ENCODE results near the gene AAK1.
"Not testable (repeated sequence)": the region's sequence is repeated elsewhere in the genome, so short reads cannot be mapped to it uniquely, and the experiment has no call there.

The AAK1 gene

GRCh38 chr2:69624131-69624530 is 19.4 kb downstream of the AAK1 start:
- DNase-seq, result no peak

GRCh38 chr2:69623236-69623635 is 20.3 kb downstream of the AAK1 start:
- DNase-seq, result no peak

- DNase-seq, result not testable (repeated sequence)
These were observed 20.7 kb downstream of the AAK1 start for GRCh38 chr2:69622805-69623204.

- DNase-seq, result not testable (repeated sequence)
These were observed 21.5 kb downstream of the AAK1 start for GRCh38 chr2:69622017-69622540.

- DNase-seq, result no peak
These were observed 22.1 kb downstream of the AAK1 start for GRCh38 chr2:69621440-69621839.

GRCh38 chr2:69620870-69621269 is 22.7 kb downstream of the AAK1 start:
- DNase-seq, result no peak

GRCh38 chr2:69619725-69620124 is 23.8 kb downstream of the AAK1 start:
- DNase-seq, result no peak

- DNase-seq, result no peak
These were observed 25.2 kb downstream of the AAK1 start for GRCh38 chr2:69618362-69618761.

- no peak for DNase-seq
These were observed 25.8 kb downstream of the AAK1 start for GRCh38 chr2:69617744-69618143.

GRCh38 chr2:69616755-69617154 is 26.8 kb downstream of the AAK1 start:
- DNase-seq, result no peak

- DNase-seq, result no peak
These were observed 27.6 kb downstream of the AAK1 start for GRCh38 chr2:69615969-69616368.

- no peak for DNase-seq
These were observed 28.4 kb downstream of the AAK1 start for GRCh38 chr2:69615078-69615625.

GRCh38 chr2:69612707-69613106 is 30.8 kb downstream of the AAK1 start:
- no peak for DNase-seq

GRCh38 chr2:69612200-69612599 is 31.3 kb downstream of the AAK1 start:
- no peak for DNase-seq

- no peak for DNase-seq
These were observed 35.4 kb downstream of the AAK1 start for GRCh38 chr2:69608109-69608508.

- DNase-seq, result not testable (repeated sequence)
These were observed 36.8 kb downstream of the AAK1 start for GRCh38 chr2:69606771-69607170.

- no peak for DNase-seq
These were observed 38.3 kb downstream of the AAK1 start for GRCh38 chr2:69605284-69605683.

- DNase-seq, result no peak
These were observed 38.7 kb downstream of the AAK1 start for GRCh38 chr2:69604836-69605235.

GRCh38 chr2:69604026-69604678 is 39.4 kb downstream of the AAK1 start:
- no peak for DNase-seq

- no peak for DNase-seq
These were observed 40.3 kb downstream of the AAK1 start for GRCh38 chr2:69603146-69603743.

- no peak for DNase-seq
These were observed 42.3 kb downstream of the AAK1 start for GRCh38 chr2:69601179-69601612.

- no peak for DNase-seq
These were observed 43.1 kb downstream of the AAK1 start for GRCh38 chr2:69600425-69600824.

GRCh38 chr2:69597843-69598610 is 45.5 kb downstream of the AAK1 start:
- no peak for DNase-seq

- no peak for DNase-seq
These were observed 46.4 kb downstream of the AAK1 start for GRCh38 chr2:69597105-69597504.

Data from cortex of kidney (tissue), 1 donor.